KMS-11 (cell line): Measurements from ENCODE around the gene SH3TC1.

Source experiments
- H2AFZ ChIP-seq: fragments of 200-600 bp; sonication (generic); 2 replicates; pipeline ENCODE4 v1.6.1; 2016; ENCODE audit warnings: antibody characterized with exemption, mixed run types, low read depth
- H3K27ac ChIP-seq: fragments of 200-600 bp; sonication (generic); 2 replicates; pipeline ENCODE4 v1.6.1; 2016; ENCODE audit warnings: mild to moderate bottlenecking, mixed run types
- H3K27me3 ChIP-seq: fragments of 200-600 bp; sonication (generic); 2 replicates; pipeline ENCODE4 v1.6.1; 2017; ENCODE audit warnings: mild to moderate bottlenecking, low read depth, mixed run types, moderate library complexity; ENCODE audit not compliant: insufficient read depth
- H3K36me3 ChIP-seq: fragments of 200-600 bp; sonication (generic); 2 replicates; pipeline ENCODE4 v1.6.1; 2017; ENCODE audit warnings: mild to moderate bottlenecking, mixed run types; ENCODE audit not compliant: insufficient read depth
- H3K4me1 ChIP-seq: fragments of 200-600 bp; sonication (generic); 2 replicates; pipeline ENCODE4 v1.6.1; 2016; ENCODE audit warnings: mild to moderate bottlenecking, low read depth, mixed run types; ENCODE audit not compliant: poor library complexity, severe bottlenecking
- H3K4me2 ChIP-seq: fragments of 200-600 bp; sonication (generic); 2 replicates; pipeline ENCODE4 v1.7.0; 2016; ENCODE audit warnings: mild to moderate bottlenecking, mixed run types
- H3K4me3 ChIP-seq: fragments of 200-600 bp; sonication (generic); IDR thresholded peaks from 2 replicates; pipeline ENCODE4 v1.6.1; 2017; ENCODE audit warnings: low read depth, low read length, mixed read lengths; ENCODE audit not compliant: insufficient read depth
- H3K79me2 ChIP-seq: fragments of 200-600 bp; sonication (generic); 2 replicates; pipeline ENCODE4 v1.6.1; 2016; ENCODE audit warnings: low read depth, mixed run types; ENCODE audit not compliant: insufficient read depth
- H3K9ac ChIP-seq: fragments of 200-600 bp; sonication (generic); 2 replicates; pipeline ENCODE4 v1.6.1; 2016; ENCODE audit warnings: mild to moderate bottlenecking, mixed run types
- H4K20me1 ChIP-seq: fragments of 200-600 bp; sonication (generic); 2 replicates; pipeline ENCODE4 v1.6.1; 2016; ENCODE audit warnings: mild to moderate bottlenecking, mixed run types; ENCODE audit not compliant: insufficient read depth
- TF ChIP-seq, protein P1 (sequence below): fragments of 200-600 bp; sonication (generic); conservative IDR thresholded peaks from 2 replicates; pipeline ENCODE4 v1.6.1; 2017; ENCODE audit warnings: low read depth, mild to moderate bottlenecking, antibody characterized with exemption, low read length, moderate library complexity, mixed read lengths

The SH3TC1 gene

DNA sequence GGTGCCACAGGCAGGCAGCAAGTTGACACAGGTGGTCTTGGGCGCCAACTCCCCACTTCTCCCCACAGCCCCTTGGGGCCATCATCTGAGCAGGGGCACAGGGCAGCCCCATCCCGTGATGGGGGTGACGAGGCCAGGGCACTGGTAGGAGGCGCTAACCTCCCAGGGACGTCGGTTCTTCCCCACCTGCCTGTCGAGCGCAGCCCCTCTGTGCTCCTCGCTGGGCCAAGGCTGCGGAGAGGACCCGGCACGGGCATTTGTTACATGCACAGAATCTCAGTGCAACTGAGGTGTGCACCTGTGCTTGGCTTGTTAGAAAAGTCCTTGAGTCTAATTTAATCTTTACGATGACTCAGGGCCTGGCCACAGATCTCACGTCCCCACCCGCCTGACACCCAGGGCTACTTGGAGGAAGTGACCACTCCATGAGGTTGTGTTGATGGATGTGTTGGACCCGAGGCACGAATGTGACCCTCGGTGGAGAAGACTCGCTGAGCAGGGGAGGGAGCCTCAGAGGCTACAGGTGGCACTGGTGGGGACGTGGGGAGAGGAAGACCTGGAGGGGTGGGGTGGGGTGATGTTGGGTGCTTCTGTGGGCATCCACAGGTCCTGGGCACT lies 3.1 kb upstream of the SH3TC1 start:
- no peaks in the 10 kb centered on the region for H3K4me1 ChIP-seq
- no peak overlapping the region for H3K27ac ChIP-seq
- no peak overlapping the region for H2AFZ ChIP-seq
- no peak overlapping the region for H3K4me3 ChIP-seq
- no peaks in the 10 kb centered on the region for H3K27me3 ChIP-seq
- no peaks in the 10 kb centered on the region for H3K36me3 ChIP-seq
- H4K20me1 ChIP-seq = no peaks in the 10 kb centered on the region
- no peaks in the 10 kb centered on the region for H3K79me2 ChIP-seq
- no peak overlapping the region for H3K9ac ChIP-seq
- TF ChIP-seq, protein P1, sequence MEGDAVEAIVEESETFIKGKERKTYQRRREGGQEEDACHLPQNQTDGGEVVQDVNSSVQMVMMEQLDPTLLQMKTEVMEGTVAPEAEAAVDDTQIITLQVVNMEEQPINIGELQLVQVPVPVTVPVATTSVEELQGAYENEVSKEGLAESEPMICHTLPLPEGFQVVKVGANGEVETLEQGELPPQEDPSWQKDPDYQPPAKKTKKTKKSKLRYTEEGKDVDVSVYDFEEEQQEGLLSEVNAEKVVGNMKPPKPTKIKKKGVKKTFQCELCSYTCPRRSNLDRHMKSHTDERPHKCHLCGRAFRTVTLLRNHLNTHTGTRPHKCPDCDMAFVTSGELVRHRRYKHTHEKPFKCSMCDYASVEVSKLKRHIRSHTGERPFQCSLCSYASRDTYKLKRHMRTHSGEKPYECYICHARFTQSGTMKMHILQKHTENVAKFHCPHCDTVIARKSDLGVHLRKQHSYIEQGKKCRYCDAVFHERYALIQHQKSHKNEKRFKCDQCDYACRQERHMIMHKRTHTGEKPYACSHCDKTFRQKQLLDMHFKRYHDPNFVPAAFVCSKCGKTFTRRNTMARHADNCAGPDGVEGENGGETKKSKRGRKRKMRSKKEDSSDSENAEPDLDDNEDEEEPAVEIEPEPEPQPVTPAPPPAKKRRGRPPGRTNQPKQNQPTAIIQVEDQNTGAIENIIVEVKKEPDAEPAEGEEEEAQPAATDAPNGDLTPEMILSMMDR = no peak
- no peak overlapping the region for H3K4me2 ChIP-seq

DNA sequence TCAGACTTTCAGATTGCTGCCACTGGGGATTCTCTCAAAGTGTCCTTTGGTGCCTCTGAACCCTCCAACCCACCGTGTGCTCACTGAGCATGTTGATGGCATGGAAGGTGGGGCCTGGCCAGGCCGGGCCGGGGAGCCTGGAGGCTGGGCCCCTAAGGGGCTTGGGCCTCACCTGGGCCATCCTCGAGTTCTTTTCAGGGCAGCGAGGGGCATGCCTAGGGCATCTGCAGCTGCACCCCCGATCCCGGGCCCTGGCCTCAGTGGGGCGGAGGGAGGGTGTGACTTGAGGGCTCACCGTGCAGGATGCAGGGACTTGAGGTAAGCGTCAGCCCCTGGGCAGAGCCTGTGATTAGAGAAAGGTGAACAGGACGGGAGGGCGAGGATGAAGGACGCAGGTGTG lies 1.6 kb upstream of the SH3TC1 start:
- Histone ChIP-seq H3K4me1 (no peaks in the 10 kb centered on the region), H3K4me2 (no peak overlapping the region), H3K36me3 (no peaks in the 10 kb centered on the region), H3K79me2 (no peaks in the 10 kb centered on the region), H4K20me1 (no peaks in the 10 kb centered on the region), H3K9ac (no peak overlapping the region), H3K27ac (no peak overlapping the region), H2AFZ (no peak overlapping the region), H3K27me3 (no peaks in the 10 kb centered on the region), H3K4me3 (no peak overlapping the region)
- TF ChIP-seq, protein P1 = no peak

DNA sequence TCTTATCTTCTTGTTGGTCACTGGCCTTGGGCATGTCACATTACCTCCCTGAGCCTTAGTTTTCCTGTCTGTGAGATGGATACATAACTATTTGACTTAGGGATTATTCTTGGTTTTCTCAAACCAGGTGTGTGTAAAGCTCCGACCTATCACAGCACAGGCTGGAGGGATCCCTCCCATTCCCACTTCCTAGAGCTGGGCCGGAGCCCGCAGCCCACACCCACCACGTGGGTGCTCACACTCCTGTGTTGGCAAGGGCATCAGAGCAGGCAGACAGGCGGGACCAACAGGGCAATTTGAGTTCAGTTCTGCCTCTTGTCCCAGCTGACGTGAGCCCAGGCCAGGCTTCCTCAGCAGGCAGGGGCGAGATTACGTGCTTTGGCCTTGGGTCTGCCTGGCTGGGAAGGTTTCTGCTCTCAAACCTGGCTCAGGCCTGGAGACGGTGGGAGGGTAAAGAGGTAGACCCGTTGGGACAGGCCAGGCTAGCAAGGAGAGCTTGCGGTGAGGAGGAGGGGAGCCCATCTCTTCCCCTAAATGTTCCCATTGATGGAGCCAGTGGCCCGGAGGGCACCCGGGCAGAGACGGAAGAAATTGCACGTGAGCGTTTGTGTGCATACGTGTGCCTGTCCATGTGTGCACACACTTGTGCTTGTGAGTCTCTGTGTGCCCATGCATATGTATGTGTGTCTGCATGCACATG lies 734 bp upstream of the SH3TC1 start:
- H3K4me3 ChIP-seq = no peak overlapping the region
- no peaks in the 10 kb centered on the region for H3K4me1 ChIP-seq
- H2AFZ ChIP-seq = no peak overlapping the region
- no peak overlapping the region for H3K9ac ChIP-seq
- H4K20me1 ChIP-seq = no peaks in the 10 kb centered on the region
- TF ChIP-seq, protein P1 = no peak
- no peak overlapping the region for H3K4me2 ChIP-seq
- H3K79me2 ChIP-seq = no peaks in the 10 kb centered on the region
- no peaks in the 10 kb centered on the region for H3K36me3 ChIP-seq
- H3K27ac ChIP-seq = no peak overlapping the region
- H3K27me3 ChIP-seq = no peaks in the 10 kb centered on the region

DNA sequence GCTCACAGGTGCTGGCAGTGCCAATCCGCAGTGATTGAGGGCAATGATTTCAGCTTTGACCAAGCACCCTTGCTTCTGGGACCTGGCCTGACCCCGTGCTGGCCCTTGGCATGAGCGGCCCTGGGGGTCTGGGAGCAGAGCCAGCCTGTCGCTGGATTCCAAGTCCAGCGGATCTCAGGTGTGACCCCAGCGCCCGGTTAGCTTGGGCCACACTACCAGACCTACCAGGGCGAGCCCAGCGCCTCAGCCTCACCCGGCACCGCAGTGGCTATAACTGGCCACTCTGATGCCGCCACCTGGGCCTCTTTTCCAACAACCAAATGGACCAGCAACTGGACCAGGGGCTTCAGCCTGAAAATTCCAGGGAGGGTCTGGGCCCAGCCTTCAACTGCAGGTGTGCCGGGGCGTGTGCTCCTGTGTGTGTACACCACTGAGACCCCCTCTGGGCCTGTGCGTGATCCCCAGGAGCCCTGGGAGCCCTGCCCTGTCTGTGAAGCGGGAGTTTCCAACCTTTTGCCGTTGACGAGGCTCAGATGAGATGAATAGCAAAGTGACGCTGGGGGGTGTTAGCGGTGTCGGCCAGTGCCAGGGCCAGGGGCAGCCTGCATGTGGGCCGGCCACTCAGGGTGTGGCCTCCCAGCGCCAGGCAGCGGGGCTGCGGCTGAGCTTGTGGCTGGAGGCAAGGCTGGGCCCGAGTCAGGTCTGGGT lies 658 bp downstream of the SH3TC1 start:
- Histone ChIP-seq H3K27me3 (no peaks in the 10 kb centered on the region), H3K79me2 (no peaks in the 10 kb centered on the region), H3K4me1 (no peaks in the 10 kb centered on the region), H3K9ac (no peak overlapping the region), H3K4me2 (no peak overlapping the region), H4K20me1 (no peaks in the 10 kb centered on the region), H3K27ac (no peak overlapping the region), H2AFZ (no peak overlapping the region), H3K4me3 (no peak overlapping the region), H3K36me3 (no peaks in the 10 kb centered on the region)
- TF ChIP-seq, protein P1 = no peak
